DOHH2 (cell line): ENCODE measurements around the gene CLIC5.

ENCODE experiments used
- H3F3A ChIP-seq: fragments of 200-600 bp; sonication (generic), shearing (Covaris generic); 2 replicates; pipeline ENCODE4 v1.6.0; 2016; ENCODE audit warnings: antibody characterized with exemption, mild to moderate bottlenecking; ENCODE audit not compliant: control insufficient read depth, insufficient read depth
- H3K27ac ChIP-seq: fragments of 200-600 bp; sonication (generic); 2 replicates; pipeline ENCODE4 v1.5.1; 2014; ENCODE audit warnings: low read depth, mild to moderate bottlenecking, low read length, moderate library complexity
- H3K27me3 ChIP-seq: fragments of 200-600 bp; sonication (generic); 2 replicates; pipeline ENCODE4 v1.6.1; 2014; ENCODE audit warnings: mild to moderate bottlenecking, low read length, mixed read lengths; ENCODE audit not compliant: control insufficient read depth
- H3K36me3 ChIP-seq: fragments of 200-600 bp; sonication (generic); 2 replicates; pipeline ENCODE4 v1.6.1; 2014; ENCODE audit warnings: mild to moderate bottlenecking, low read length, moderate library complexity, mixed read lengths; ENCODE audit not compliant: control insufficient read depth
- H3K4me1 ChIP-seq: fragments of 200-600 bp; sonication (generic); 2 replicates; pipeline ENCODE4 v1.6.1; 2014; ENCODE audit warnings: mild to moderate bottlenecking, low read length, mixed read lengths; ENCODE audit not compliant: control insufficient read depth
- H3K4me2 ChIP-seq: fragments of 200-600 bp; sonication (generic); 2 replicates; pipeline ENCODE4 v1.6.0; 2014; ENCODE audit warnings: mild to moderate bottlenecking, low read length, moderate library complexity
- H3K4me3 ChIP-seq: fragments of 200-600 bp; sonication (generic); 2 replicates; pipeline ENCODE4 v1.5.1; 2014; ENCODE audit warnings: mild to moderate bottlenecking, low read length, mixed read lengths
- H3K79me2 ChIP-seq: fragments of 200-600 bp; sonication (generic); 2 replicates; pipeline ENCODE4 v1.6.1; 2014; ENCODE audit warnings: mild to moderate bottlenecking, low read length, mixed read lengths; ENCODE audit not compliant: control insufficient read depth
- H3K9me2 ChIP-seq: fragments of 200-600 bp; sonication (generic); replicated peaks from 2 replicates; pipeline ENCODE4 v1.6.1; 2014; ENCODE audit warnings: mild to moderate bottlenecking, low read length, mixed read lengths; ENCODE audit not compliant: control insufficient read depth
- H3K9me3 ChIP-seq: fragments of 200-600 bp; sonication (generic); 2 replicates; pipeline ENCODE4 v1.6.1; 2014; ENCODE audit warnings: antibody characterized with exemption, low read length, mixed read lengths; ENCODE audit not compliant: control insufficient read depth, insufficient read depth
- H4K20me1 ChIP-seq: fragments of 200-600 bp; sonication (generic); 2 replicates; pipeline ENCODE4 v1.6.0; 2014; ENCODE audit warnings: low read depth, mild to moderate bottlenecking, antibody characterized with exemption, low read length, moderate library complexity; ENCODE audit not compliant: control insufficient read depth, insufficient read depth
- EZH2phosphoT487 ChIP-seq: fragments of 200-600 bp; sonication (generic); IDR thresholded peaks from 2 replicates; pipeline ENCODE4 v1.6.1; 2017; ENCODE audit warnings: borderline replicate concordance, mild to moderate bottlenecking, antibody characterized with exemption, low read length, moderate library complexity, mixed read lengths
- TF ChIP-seq, protein P1 (sequence below): fragments of 200-600 bp; sonication (generic); IDR thresholded peaks from one replicate; pipeline ENCODE4 v1.5.1; 2014; ENCODE audit warnings: antibody characterized with exemption, mild to moderate bottlenecking, low read depth, low read length; ENCODE audit not compliant: poor library complexity, severe bottlenecking

The CLIC5 gene

DNA sequence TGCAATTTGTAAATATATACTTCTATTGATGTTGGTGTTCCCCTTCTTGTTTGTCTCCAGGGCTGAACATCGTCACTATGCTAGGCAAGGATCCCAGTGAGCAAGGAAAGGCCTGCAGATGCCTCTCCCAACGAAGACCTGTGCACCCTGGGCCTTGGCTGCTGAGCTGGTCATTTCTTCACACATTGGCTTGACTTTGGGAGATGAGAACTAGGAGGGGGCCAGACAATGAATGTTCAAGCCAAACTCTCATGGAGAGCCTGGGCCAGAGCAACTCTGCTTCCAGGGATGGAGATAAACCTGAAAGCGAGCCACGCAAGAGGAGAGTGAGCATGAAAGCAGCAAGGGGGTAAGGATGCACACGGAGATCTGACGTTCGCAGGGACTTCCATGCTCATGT, 104.0 kb downstream of the CLIC5 start:
- Histone ChIP-seq H3K79me2 (no peaks in the 10 kb centered on the region), H3K27ac (no peak overlapping the region), H3K9me3 (no peaks in the 10 kb centered on the region), H3K4me2 (no peak overlapping the region), H4K20me1 (no peaks in the 10 kb centered on the region), H3K9me2 (no peaks in the 10 kb centered on the region), H3K36me3 (no peaks in the 10 kb centered on the region), H3F3A (no peaks in the 10 kb centered on the region), H3K4me1 (no peaks in the 10 kb centered on the region), H3K27me3 (no peaks in the 10 kb centered on the region), H3K4me3 (no peak overlapping the region)
- TF ChIP-seq EZH2phosphoT487, result no peak
- TF ChIP-seq, protein P1, sequence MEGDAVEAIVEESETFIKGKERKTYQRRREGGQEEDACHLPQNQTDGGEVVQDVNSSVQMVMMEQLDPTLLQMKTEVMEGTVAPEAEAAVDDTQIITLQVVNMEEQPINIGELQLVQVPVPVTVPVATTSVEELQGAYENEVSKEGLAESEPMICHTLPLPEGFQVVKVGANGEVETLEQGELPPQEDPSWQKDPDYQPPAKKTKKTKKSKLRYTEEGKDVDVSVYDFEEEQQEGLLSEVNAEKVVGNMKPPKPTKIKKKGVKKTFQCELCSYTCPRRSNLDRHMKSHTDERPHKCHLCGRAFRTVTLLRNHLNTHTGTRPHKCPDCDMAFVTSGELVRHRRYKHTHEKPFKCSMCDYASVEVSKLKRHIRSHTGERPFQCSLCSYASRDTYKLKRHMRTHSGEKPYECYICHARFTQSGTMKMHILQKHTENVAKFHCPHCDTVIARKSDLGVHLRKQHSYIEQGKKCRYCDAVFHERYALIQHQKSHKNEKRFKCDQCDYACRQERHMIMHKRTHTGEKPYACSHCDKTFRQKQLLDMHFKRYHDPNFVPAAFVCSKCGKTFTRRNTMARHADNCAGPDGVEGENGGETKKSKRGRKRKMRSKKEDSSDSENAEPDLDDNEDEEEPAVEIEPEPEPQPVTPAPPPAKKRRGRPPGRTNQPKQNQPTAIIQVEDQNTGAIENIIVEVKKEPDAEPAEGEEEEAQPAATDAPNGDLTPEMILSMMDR, result no peak

DNA sequence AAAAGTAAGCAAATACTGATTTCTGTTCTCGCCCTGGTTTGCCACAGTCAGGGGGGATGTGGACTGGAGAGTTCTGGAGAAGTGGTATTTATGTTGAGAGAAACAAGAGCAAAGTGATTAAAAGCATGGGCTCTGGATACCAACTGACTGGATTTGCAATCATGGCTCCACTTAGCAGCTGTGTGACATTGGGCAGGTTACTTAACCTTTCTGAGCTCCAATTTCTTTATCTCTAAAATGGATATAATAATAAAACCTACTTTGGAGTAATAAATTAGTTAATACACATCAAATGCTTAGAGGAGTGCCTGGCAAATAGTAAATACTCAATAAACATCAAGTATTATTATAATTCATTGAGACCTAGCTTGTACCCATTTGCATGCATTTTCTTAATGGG, 111.7 kb downstream of the CLIC5 start:
- Histone ChIP-seq H4K20me1 (no peaks in the 10 kb centered on the region), H3K79me2 (no peaks in the 10 kb centered on the region)

DNA sequence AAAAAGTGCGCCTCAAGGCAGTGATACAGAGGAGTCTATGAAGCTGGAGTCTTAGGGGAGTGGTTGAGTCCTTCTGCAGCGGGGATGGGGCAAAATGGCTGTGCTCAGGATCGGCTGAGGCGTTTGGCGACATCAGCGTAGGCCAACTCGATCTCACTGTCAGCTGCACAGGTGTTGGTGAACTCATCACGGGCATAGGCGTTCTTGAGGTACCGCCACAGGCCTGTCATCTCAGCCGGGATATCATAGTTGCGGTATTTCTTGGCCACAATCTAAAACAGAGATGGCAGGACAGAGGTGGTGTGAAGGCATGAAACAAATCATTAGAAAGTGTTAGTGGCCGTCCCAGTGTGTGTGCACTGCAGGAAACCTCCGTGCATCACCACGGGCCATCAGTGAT, 112.7 kb downstream of the CLIC5 start:
- Histone ChIP-seq H3K27me3 (no peaks in the 10 kb centered on the region), H3K4me1 (no peaks in the 10 kb centered on the region), H3K9me3 (no peaks in the 10 kb centered on the region), H3F3A (no peaks in the 10 kb centered on the region), H3K27ac (no peak overlapping the region), H3K4me2 (no peak overlapping the region), H4K20me1 (no peaks in the 10 kb centered on the region), H3K36me3 (no peaks in the 10 kb centered on the region), H3K4me3 (no peak overlapping the region), H3K9me2 (no peaks in the 10 kb centered on the region), H3K79me2 (no peaks in the 10 kb centered on the region)
- TF ChIP-seq, protein P1, result no peak
- no peak for TF ChIP-seq EZH2phosphoT487

More for the DNA sequence above, 111.7 kb downstream of the CLIC5 start:
- Histone ChIP-seq H3K4me3 (no peak overlapping the region), H3K27me3 (no peaks in the 10 kb centered on the region), H3K27ac (no peak overlapping the region), H3K4me1 (no peaks in the 10 kb centered on the region), H3K4me2 (no peak overlapping the region), H3K9me3 (no peaks in the 10 kb centered on the region), H3K9me2 (no peaks in the 10 kb centered on the region), H3F3A (no peaks in the 10 kb centered on the region), H3K36me3 (no peaks in the 10 kb centered on the region)
- TF ChIP-seq EZH2phosphoT487, result no peak
- TF ChIP-seq, protein P1, result no peak
